C1 segment of cervical spinal cord (tissue), 14 donors: Measurements from ENCODE around the gene CEP83.
"Not testable (repeated sequence)": the region's sequence is repeated elsewhere in the genome, so short reads cannot be mapped to it uniquely, and the experiment has no call there.

ENCODE experiments used
- DNase-seq, 14 donors: peaks; one replicate each; lab custom pipeline; 2025; lab: John Stamatoyannopoulos, UW

CEP83 gene

DNA sequence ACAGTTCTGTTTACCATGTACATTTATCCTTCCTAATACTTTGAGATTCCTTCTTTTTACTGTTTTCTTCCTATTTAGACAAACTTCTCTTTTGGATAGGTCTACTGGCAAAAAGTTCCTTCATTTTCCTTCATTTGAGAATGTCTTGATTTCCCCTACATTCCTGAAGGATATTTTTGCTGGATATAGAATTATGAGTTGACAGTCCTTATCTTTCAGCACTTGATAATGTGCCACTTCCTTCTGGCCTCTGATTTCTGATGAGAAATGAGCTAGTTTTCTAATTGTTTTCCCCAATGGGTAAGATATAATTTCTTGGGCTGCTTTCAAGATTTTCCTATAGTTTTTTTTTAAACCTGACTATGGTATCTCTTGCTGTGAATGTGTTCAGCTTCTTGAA is 75.6 kb downstream of the CEP83 start:
- DNase-seq: no peak

- no peak for DNase-seq
Observed at GRCh38 chr12:94380507-94380906, 79.2 kb downstream of the CEP83 start.

- no peak for DNase-seq
Observed at GRCh38 chr12:94379479-94380113, 80.1 kb downstream of the CEP83 start.

DNA sequence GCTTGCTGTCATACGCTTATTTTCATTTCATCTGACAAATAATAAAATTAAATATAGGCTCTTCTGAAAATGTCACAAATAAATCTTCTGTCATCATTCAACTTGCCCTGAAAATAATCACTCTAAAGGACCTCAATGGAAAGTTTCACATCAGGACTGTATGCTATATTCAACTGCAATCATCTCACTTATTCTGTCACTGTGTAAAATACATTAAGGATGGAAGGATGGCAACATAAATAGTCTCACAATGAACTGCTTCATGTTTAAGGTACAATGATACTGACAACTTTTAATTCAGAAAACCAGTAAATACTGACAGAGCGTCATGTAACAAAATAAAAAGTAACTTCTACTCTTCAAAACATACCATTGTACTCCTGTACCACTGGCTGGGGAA is 82.1 kb downstream of the CEP83 start:
- no peak for DNase-seq

GRCh38 chr12:94374124-94374523 is 85.5 kb downstream of the CEP83 start:
- no peak for DNase-seq

DNA sequence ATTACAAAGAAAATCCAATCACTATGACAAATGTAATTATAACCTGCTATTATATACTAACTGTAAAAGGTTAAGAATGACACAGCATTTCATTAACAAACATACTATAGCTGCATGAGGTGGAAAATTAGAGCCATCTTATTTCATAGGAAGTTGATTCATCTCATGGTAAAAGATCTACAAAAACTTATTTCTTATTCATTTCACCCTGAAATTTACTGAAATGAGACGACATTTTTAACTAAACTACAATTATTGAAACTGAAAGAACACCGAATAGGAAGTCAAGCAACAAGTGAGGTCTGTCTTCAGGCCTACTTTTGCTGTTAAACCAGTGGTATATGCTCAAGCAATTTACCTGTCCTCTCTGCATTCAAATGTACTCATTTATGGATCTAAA is 87.2 kb downstream of the CEP83 start:
- DNase-seq: no peak

GRCh38 chr12:94362653-94363052 is 97.0 kb downstream of the CEP83 start:
- DNase-seq: no peak

- no peak for DNase-seq
Observed at GRCh38 chr12:94359761-94360160, 99.9 kb downstream of the CEP83 start.

DNA sequence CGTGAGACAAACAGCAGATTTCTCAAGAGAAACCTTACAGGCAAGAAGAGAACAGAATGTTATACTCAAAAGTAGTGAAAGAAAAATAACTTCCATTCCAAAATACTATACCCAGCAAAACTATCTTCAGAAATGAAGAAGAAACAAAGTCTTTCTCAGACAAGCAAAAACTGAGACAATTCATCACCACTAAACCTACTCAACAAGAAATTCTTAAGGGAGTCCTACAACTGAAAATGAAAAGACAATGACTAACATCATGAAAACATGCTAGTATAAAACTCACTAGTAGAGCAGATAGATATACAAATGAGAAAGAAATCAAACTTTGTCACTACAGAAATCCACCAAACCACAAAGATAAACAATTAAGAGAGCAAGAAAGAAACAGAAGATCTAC is 106.5 kb downstream of the CEP83 start:
- no peak for DNase-seq

GRCh38 chr12:94340573-94340972 is 119.1 kb downstream of the CEP83 start:
- no peak for DNase-seq

GRCh38 chr12:94338006-94338794 is 121.5 kb downstream of the CEP83 start:
- DNase-seq: no peak

DNA sequence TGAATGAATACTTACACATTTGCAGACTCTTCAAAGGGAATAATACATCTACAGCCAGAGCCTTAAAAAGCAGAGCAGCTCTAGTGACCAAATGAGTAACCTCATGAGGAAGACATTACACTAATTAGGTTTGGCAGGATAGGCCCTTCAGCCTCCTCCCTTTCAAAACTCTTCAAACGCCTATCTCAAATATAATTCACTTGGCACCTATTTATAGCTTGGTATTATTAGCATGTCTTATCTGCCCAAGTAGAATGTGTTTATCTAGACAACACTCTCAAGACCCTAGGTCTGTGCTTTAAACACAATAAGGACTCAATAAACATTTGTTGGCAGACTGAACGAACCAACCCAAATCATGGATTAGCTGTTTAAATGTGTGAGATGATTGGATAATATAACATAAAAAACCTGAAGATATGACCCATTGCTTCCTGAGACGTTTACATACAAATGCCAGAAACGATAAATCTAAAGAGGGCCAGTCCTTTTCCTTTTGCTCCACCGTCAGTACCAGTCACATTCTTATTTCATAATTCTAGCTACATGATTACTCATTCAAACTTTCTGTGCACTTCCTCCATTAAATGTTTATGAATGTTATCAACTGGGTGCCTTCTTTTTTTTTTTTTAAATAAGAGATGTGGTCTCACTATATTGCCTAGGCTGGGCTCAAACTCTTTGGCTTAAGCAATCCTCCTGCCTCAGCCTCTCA is 123.3 kb downstream of the CEP83 start:
- no peak for DNase-seq

DNA sequence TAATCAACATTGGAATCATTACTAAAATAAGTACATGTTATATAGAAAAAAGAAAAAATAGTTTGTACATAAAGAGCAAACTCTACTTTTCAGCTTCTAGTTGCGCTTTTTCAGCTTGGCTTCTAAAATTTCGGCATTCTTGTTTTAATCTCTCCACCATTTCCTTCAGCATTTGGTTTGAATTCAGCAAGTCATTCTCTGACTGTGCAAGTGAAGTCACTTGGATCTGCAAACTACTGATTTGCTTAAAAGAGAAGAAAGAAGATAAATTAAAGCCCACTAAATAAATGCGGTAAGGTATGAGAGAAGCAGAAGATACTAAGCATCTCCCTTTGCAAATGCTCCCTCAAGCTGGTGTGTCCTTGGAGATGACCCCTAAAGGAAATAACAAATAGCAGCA is 126.3 kb downstream of the CEP83 start:
- DNase-seq: no peak

- no peak for DNase-seq
Observed at GRCh38 chr12:94329366-94329765, 130.3 kb downstream of the CEP83 start.

- no peak for DNase-seq
Observed at GRCh38 chr12:94327809-94328208, 131.9 kb downstream of the CEP83 start.

DNA sequence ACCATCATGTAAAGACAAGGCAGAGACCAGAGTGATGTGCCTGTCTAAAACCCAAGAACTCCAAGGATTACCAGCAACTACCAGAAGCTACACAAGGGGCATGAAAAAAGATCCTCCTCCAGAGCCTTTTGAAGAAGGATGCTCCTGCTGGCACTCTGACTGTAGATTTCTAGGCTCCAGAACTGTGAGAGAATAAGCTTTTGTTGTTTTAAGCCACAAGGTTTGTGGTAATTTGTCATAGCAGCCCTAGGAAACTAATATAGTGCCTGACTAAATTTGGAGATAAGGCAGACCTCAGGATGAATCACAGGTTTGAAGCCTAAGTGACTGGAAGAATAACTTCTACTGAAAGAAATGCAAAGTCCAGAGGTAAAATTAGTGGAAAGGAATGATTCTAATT is 132.9 kb downstream of the CEP83 start:
- no peak for DNase-seq

DNA sequence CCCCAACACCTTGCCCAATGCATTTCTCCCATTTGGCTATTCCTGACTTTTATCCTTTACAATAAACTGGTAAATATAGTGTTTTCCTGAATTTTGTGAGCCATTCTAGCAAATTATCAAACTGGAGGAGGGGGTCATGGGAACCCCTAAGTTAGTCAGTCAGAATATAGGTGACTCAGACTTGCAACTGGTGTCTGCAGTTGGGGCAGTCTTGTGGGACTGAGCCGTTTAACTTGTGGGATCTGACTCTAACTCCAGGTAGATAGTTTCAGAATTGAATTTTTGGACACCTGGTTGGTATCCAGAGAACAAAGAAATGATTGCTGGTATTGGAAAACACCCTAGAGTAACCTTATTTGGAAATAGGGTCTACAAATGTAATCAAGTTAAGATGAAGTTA is 133.4 kb downstream of the CEP83 start:
- DNase-seq: no peak

DNA sequence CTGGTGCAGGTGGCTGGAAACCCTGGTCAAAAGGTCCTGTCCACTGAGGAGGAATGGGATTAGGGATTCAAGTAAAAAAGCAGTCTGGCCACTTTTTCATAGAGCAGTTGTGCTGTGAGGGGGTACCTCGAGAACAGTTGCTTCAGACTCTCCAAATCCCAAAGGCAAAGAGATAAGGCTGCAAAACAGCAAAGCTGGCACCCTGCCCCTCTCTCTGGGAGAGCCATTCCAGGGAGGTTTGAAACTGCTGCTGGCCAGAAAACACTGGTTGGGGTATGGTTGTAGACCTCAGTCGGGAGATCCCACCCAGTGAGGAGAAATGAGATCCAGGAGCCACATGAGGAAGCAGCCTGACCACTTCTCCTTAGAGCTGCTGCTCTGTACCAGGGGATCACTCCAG is 137.3 kb downstream of the CEP83 start:
- no peak for DNase-seq

- DNase-seq: no peak
Observed at GRCh38 chr12:94320109-94320508, 139.6 kb downstream of the CEP83 start.

DNA sequence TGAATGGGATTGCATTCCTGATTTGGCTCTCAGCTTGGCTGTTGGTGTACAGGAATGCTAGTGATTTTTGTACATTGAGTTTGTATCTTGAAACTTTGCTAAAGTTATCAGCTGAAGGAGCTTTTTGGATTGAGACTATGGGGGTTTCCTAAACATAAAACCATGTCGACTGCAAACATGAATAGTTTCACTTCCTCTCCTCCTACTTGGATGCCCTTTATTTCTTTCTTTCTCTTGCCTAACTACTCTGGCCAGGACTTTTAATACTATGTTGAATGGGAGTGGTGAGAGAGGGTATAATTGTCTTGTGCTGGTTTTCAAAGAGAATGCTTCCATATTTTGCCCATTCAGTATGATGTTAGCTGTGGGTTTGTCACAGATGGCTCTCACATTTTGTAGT is 141.5 kb downstream of the CEP83 start:
- DNase-seq: no peak

DNA sequence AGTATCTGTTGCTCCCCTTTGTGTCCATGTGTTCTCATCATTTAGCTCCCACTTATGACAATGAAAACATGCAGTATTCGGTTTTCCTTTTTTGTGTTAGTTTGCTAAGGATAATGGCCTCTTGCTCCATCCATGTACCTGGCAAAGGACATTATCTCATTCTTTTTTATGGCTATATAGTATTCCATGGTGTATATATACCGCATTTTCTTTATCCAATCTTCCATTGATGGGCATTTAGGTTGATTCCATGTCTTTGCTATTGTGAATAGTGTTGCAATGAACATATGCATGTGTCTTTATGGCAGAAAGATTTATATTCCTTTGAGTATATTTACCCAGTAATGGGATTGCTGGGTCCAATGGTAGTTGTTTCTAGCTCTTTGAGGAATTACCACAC is 143.1 kb downstream of the CEP83 start:
- not testable (repeated sequence) for DNase-seq

- DNase-seq: no peak
Observed at GRCh38 chr12:94312378-94312777, 147.3 kb downstream of the CEP83 start.

DNA sequence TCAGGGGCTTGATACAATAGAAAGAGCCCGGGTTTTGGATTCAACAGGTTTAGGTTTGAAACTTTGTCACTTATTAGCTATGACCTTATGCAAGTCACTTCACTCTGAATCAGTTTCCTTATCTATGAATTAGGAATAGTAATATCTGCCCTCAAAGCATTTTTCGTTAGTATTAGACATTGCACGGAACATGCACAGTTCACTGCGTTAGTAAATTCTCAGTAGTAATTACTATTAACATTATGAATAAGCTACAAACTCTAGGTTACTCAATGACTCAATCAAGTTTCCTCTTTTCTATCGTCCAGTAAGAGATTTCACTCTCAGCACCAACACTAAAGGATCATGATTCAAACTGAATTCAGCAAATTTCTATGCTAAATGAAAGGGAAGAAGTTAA is 150.3 kb downstream of the CEP83 start:
- no peak for DNase-seq
